PC-3 (cell line): ENCODE results near the gene ZFP36. TPM values are rescaled to one million over a fixed set of nuclear protein-coding genes. Genes with fewer than 3 reads are reported as not detected.

Experiments
- ATAC-seq: fragments of 200-7000 bp; cut with Tn5 transposase; 2 replicates; pipeline ENCODE4 v1.9.1; 2020; ENCODE audit warnings: mild to moderate bottlenecking, moderate library complexity
- BruUV-seq: library from RNA; stranded (reverse); fragments of 400-500 nt; replicated peaks from 2 replicates; lab custom pipeline; 2021; lab: Mats Ljungman, UMichigan
- CTCF ChIA-PET: fragments of 300-600 bp; sonication (Branson Sonifier 250); formaldehyde crosslinking; loops from one replicate; lab custom pipeline; 2022; ENCODE audit warnings: antibody characterized with exemption; lab: Charles Lee
- POLR2A ChIA-PET: fragments of 300-600 bp; sonication (Branson Sonifier 250); formaldehyde crosslinking; loops from one replicate; lab custom pipeline; 2022; ENCODE audit warnings: antibody characterized with exemption; ENCODE audit not compliant: unreplicated experiment; lab: Charles Lee
- DNase-seq: peaks from one replicate; pipeline ENCODE4 v3.0.0-alpha.2; 2015
- H2AFZ ChIP-seq: fragments of 300-600 bp; sonication (generic); 2 replicates; pipeline ENCODE4 v1.6.0; 2016; ENCODE audit warnings: antibody characterized with exemption, low read length
- H3F3A ChIP-seq: fragments of 300-600 bp; sonication (generic); one replicate; pipeline ENCODE4 v1.6.0; 2017; ENCODE audit warnings: antibody characterized with exemption, low read length, control low read depth, mild to moderate bottlenecking; ENCODE audit not compliant: unreplicated experiment
- H3K27ac ChIP-seq: fragments of 300-600 bp; sonication (generic); 2 replicates; pipeline ENCODE4 v1.5.1; 2016; ENCODE audit warnings: mild to moderate bottlenecking, low read length
- H3K27me3 ChIP-seq: fragments of 300-600 bp; sonication (generic); 2 replicates; pipeline ENCODE4 v1.6.1; 2016; ENCODE audit warnings: low read length, mixed read lengths
- H3K36me3 ChIP-seq: fragments of 300-600 bp; sonication (generic); 2 replicates; pipeline ENCODE4 v1.6.1; 2016; ENCODE audit warnings: low read depth, mixed run types, low read length, mixed read lengths
- H3K4me1 ChIP-seq: fragments of 300-600 bp; sonication (generic); 2 replicates; pipeline ENCODE4 v1.5.1; 2016; ENCODE audit warnings: low read length; ENCODE audit not compliant: insufficient read depth
- H3K4me2 ChIP-seq: fragments of 300-600 bp; sonication (generic); 2 replicates; pipeline ENCODE4 v1.6.0; 2016; ENCODE audit warnings: low read length
- H3K4me3 ChIP-seq: fragments of 300-600 bp; sonication (generic); 2 replicates; pipeline ENCODE4 v1.5.1; 2016; ENCODE audit warnings: mild to moderate bottlenecking, low read length, mixed read lengths
- H3K79me2 ChIP-seq: fragments of 300-600 bp; sonication (generic); 2 replicates; pipeline ENCODE4 v1.6.1; 2017; ENCODE audit warnings: low read length, mixed read lengths
- H3K9ac ChIP-seq: fragments of 300-600 bp; sonication (generic); 2 replicates; pipeline ENCODE4 v1.6.0; 2016; ENCODE audit warnings: mild to moderate bottlenecking, low read length
- H3K9me2 ChIP-seq: fragments of 300-600 bp; sonication (generic); replicated peaks from 2 replicates; pipeline ENCODE4 v1.6.1; 2016; ENCODE audit warnings: mixed run types, low read length, mixed read lengths
- H3K9me3 ChIP-seq: fragments of 300-600 bp; sonication (generic); 2 replicates; pipeline ENCODE4 v1.6.1; 2016; ENCODE audit warnings: low read length, mixed read lengths
- H4K20me1 ChIP-seq: fragments of 300-600 bp; sonication (generic); 2 replicates; pipeline ENCODE4 v1.6.1; 2016; ENCODE audit warnings: low read length, mixed read lengths
- CTCF ChIP-seq: fragments of 300-600 bp; sonication (generic); conservative IDR thresholded peaks from 2 replicates; pipeline ENCODE4 v1.5.1; 2017; ENCODE audit warnings: antibody characterized with exemption, low read depth, mild to moderate bottlenecking, low read length
- EZH2 ChIP-seq: fragments of 300-600 bp; sonication (generic); IDR thresholded peaks from one replicate; pipeline ENCODE4 v1.6.1; 2017; ENCODE audit warnings: antibody characterized with exemption, mild to moderate bottlenecking, low read length; ENCODE audit not compliant: unreplicated experiment
- EZH2phosphoT487 ChIP-seq: fragments of 300-600 bp; sonication (generic); IDR thresholded peaks from 2 replicates; pipeline ENCODE4 v1.6.1; 2018; ENCODE audit warnings: mild to moderate bottlenecking, antibody characterized with exemption, low read length, borderline replicate concordance
- intact Hi-C: fragments of 100-400 bp; cut with micrococcal nuclease; formaldehyde crosslinking; loops from 2 replicates; pipeline ENCODE4 v1.9.0; 2023
- total RNA-seq: library from RNA; depleted of rRNA; stranded (reverse); fragments of >200 nt; gene quantifications from 2 replicates; pipeline ENCODE4 v1.2.3, GENCODE V29; 2014

ZFP36 gene
- total RNA-seq, 1 experiment from 2014 or later = 32.7 TPM

- Histone ChIP-seq H3K4me2 (peak overlapping the region; percentile 90), H3K27ac (peak overlapping the region; percentile 83), H2AFZ (no peak overlapping the region), H3K9me2 (no peaks in the 10 kb centered on the region), H3K4me1 (peaks cover 31% of the 10 kb centered on the region), H3F3A (no peaks in the 10 kb centered on the region), H3K9ac (peak overlapping the region; percentile 79), H3K36me3 (peaks cover 9% of the 10 kb centered on the region), H3K79me2 (peaks cover 22% of the 10 kb centered on the region), H3K4me3 (peak overlapping the region; percentile 52), H3K27me3 (no peaks in the 10 kb centered on the region), H4K20me1 (peaks cover 20% of the 10 kb centered on the region), H3K9me3 (no peaks in the 10 kb centered on the region)
- CTCF ChIA-PET = interaction anchor here (1.0 kb wide), 1 partner anchor 9 kb away, joined by 3 read pairs; no protein-coding TSS in a partner anchor
- DNase-seq = no peak
- ATAC-seq = no peak
- TF ChIP-seq EZH2phosphoT487 = no peak
- TF ChIP-seq CTCF = no peak
- no peak for TF ChIP-seq EZH2
- POLR2A ChIA-PET = no interaction called here
- BruUV-seq = no TSS peak
- intact Hi-C loops = loop anchor here (1.0 kb wide), 1 partner anchor 14 kb away; no protein-coding TSS in a partner anchor
These were observed 4.6 kb downstream of the ZFP36 start for GRCh38 chr19:39411081-39411831.

GRCh38 chr19:39411832-39412099 is 5.1 kb downstream of the ZFP36 start:
- H3K27ac ChIP-seq = peak overlapping the region; percentile 83
- peak overlapping the region; percentile 52 for H3K4me3 ChIP-seq
- peaks cover 21% of the 10 kb centered on the region for H3K79me2 ChIP-seq
- H3F3A ChIP-seq = no peaks in the 10 kb centered on the region
- H3K9ac ChIP-seq = 0 out of 2 replicates have a peak overlapping the region, but pooled peaks have one; percentile 2
- POLR2A ChIA-PET = no interaction called here
- peak overlapping the region; percentile 90 for H3K4me2 ChIP-seq
- intact Hi-C loops = loop anchor here (1.0 to 2.0 kb wide), 2 partner anchors 14 to 19 kb away; no protein-coding TSS in a partner anchor
- H4K20me1 ChIP-seq = peaks cover 19% of the 10 kb centered on the region
- H3K9me2 ChIP-seq = no peaks in the 10 kb centered on the region
- DNase-seq (peak; percentile 86), ATAC-seq (peak; percentile 39)
- no peak overlapping the region for H2AFZ ChIP-seq
- no TSS peak for BruUV-seq
- H3K9me3 ChIP-seq = no peaks in the 10 kb centered on the region
- H3K36me3 ChIP-seq = peaks cover 9% of the 10 kb centered on the region
- TF ChIP-seq EZH2 = no peak
- peak; percentile 91 for TF ChIP-seq CTCF
- no peak for TF ChIP-seq EZH2phosphoT487
- H3K4me1 ChIP-seq = peaks cover 30% of the 10 kb centered on the region
- no peaks in the 10 kb centered on the region for H3K27me3 ChIP-seq
- CTCF ChIA-PET = interaction anchor here (1.0 kb wide), 1 partner anchor 9 kb away, joined by 3 read pairs; no protein-coding TSS in a partner anchor
